ENCODE results near the gene FTO.

FTO gene

GRCh38 chr16:53803998-53804397 lies 100.0 kb downstream of the FTO start:
- TF ChIP-seq CTCF (IDR thresholded peaks at IDR 0.05; ENCODE audit: low read depth, low read length) = no peak
- DNase-seq (ENCODE audit: extremely low read depth, low read depth) = no peak

DNA sequence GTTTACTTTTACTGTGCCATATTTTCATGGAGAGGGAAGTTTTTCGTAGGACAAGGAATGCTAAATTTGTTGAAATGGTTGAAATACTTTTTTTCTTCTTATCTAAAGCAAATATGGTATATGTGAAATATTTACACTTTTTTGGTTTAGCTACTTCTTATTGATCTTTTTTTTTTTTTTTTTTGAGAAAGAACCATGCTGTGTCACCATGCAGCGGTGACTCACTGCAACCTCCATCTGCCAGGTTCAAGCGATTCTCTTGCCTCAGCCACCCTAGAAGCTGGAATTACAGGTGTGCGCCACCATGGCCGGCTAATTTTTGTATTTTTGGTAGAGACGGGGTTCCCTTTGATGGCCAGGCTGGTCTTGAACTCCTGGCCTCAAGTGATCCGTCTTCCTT lies 100.5 kb downstream of the FTO start:
- DNase-seq (ENCODE audit: extremely low read depth, low read depth) = no peak
- TF ChIP-seq CTCF (IDR thresholded peaks at IDR 0.05; ENCODE audit: low read depth, low read length) = no peak

- no peak for DNase-seq (ENCODE audit: extremely low read depth, low read depth)
- no peak for TF ChIP-seq CTCF (IDR thresholded peaks at IDR 0.05; ENCODE audit: low read depth, low read length)
Measured at GRCh38 chr16:53805113-53805512, 101.2 kb downstream of the FTO start.

- no peak for DNase-seq (ENCODE audit: extremely low read depth, low read depth)
- no peak for TF ChIP-seq CTCF (IDR thresholded peaks at IDR 0.05; ENCODE audit: low read depth, low read length)
Measured at GRCh38 chr16:53805752-53806151, 101.8 kb downstream of the FTO start.

GRCh38 chr16:53809088-53809932 lies 105.4 kb downstream of the FTO start:
- no peak for TF ChIP-seq CTCF (IDR thresholded peaks at IDR 0.05; ENCODE audit: low read depth, low read length)
- no peak for DNase-seq (ENCODE audit: extremely low read depth, low read depth)

DNA sequence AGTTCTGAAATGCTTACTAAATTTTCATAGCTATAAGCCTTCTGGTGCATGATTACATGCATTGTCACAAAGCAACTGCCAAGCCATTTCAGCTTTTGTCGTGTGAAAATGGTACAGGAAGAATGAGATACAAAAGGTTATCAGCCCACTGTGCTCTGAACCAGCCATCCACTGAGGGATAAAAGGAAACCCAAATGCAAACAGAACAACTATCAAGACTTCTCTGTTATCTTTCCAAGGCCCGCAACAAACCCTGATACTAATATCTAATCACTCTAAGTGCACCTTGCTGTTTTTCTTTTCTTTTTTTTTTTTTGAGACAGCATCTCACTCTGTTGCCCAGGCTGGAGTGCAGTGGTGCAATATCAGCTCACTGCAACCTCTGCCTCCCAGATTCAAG lies 109.0 kb downstream of the FTO start:
- no peak for TF ChIP-seq CTCF (IDR thresholded peaks at IDR 0.05; ENCODE audit: low read depth, low read length)
- DNase-seq (ENCODE audit: extremely low read depth, low read depth) = no peak

GRCh38 chr16:53814801-53815200 lies 110.8 kb downstream of the FTO start:
- TF ChIP-seq CTCF (IDR thresholded peaks at IDR 0.05; ENCODE audit: low read depth, low read length) = no peak
- DNase-seq (ENCODE audit: extremely low read depth, low read depth) = no peak
